NCI-H510A (cell line): ENCODE results near the gene ROBO2.

Experiments
- DNase-seq: peaks from one replicate; lab custom pipeline; 2025; lab: John Stamatoyannopoulos, UW

The ROBO2 gene

DNA sequence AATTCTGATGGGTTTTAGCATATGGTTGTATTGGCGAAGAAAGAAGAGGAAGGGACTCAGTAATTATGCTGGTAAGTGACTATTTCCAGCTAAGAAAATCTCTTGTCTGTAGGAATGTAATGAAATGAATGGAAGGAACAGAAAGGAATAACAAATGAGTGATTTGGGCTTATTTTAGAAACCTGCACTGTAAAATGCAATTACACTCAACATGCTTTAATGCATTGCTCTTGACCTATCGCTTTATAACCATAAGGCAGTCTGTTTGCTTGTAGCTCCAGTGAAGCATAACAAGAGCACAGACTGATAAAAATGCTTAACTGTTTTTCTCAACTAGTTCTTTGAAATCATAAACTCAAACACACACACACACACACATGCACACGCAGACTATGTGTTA, 549.0 kb downstream of the ROBO2 start:
- no peak for DNase-seq

DNA sequence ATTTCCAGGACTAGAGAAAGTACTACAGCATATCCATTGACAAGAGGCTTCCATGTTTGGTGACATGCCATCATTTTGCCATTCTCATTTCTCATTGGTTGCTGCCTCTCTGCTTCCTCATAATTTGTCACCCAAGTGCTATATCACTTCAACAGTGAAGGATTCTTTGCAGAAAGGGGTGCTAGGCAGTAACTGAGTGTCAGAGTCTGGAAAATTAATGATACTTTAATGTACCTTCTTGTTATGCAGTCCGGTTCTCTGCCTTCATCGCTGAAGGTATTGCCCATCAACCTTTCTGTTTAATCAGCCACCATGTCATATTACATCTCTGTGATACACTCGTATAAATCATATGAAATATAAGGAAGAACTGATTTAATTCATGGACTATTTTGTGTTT, 550.3 kb downstream of the ROBO2 start:
- DNase-seq: no peak

DNA sequence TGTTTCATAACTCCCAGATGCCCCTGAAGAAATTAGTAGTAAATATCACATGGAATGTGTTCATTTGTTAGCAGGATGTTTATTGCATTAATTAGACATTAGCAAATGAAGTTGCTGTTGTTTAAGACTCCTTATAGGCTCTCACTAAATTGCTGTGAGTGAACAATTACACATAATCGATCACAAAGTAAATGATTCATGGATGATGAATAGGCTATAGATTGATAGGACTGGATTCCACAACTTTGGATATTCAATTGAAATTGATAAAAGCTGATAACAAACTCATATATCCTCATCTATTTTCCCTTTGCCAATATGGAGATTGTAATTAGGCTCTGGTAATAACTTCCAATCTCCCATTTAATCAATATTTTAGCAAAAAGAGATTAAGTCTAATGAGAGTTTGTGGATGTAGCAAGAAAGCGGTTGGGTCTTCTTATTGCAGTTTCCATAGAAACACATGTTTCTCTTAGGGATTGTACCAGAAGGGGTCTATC, 555.5 kb downstream of the ROBO2 start:
- no peak for DNase-seq

- DNase-seq: no peak
Observed at GRCh38 chr3:77599948-77600347, 560.0 kb downstream of the ROBO2 start.

DNA sequence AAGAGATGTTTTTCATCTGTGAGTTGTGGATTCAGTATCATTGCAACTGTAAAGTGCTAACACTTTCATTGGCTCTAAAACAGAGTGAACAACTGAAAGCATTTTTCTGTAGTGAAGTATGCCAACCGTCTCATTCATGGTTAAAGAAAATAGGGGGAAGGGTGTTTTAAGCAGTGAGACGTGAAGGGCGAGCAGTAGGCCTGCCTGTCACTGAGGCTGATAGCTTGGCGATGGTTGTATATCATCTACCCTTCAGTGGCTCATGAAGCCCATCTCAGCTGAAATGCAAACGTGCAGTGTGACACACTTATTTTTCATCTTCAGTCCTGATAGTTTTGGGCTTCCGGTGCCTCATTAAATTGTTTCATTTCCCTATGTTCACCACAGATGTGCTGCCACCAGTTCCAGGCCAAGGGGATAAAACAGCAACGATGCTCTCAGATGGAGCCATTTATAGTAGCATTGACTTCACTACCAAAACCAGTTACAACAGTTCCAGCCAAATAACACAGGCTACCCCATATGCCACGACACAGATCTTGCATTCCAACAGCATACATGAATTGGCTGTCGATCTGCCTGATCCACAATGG, 562.0 kb downstream of the ROBO2 start:
- no peak for DNase-seq

DNA sequence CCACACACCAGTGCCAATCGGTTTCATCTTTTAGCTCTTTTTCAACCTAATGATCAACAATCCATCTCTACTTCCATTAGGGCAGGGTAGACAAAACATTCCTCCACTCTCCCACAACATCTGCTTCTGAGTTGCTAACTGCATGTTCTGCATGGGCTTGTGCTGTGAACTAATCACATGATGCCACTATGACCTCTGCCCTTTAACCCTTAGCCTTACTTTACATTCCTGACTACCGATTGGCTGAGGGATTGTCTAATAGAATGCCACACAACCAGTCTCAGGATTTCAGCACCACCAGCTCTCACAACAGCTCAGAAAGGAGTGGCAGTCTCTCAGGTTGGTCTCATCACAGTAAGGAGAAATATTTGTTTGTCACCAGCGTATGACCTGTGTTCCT, 562.8 kb downstream of the ROBO2 start:
- DNase-seq: no peak

GRCh38 chr3:77605308-77605707, 565.4 kb downstream of the ROBO2 start:
- no peak for DNase-seq

- DNase-seq: no peak
Observed at GRCh38 chr3:77605865-77606264, 566.0 kb downstream of the ROBO2 start.

DNA sequence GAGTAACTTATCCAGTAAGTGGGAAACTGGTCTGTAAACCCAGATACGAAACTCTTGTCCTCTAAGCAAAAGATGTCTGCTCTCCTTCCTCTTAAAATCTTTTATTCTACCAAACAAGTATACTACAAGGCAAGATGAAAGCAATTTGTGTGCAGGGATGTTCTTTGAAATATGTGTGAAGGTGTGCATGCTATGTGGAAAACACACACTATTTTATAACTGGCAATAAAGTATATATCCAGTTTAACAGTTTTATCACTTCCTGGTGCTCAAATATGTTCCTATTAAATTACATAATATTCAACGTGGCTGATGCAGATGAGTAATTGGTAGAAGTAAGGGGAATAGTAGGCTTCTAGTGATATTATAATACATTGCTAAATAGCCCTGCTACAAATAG, 566.5 kb downstream of the ROBO2 start:
- DNase-seq: no peak

DNA sequence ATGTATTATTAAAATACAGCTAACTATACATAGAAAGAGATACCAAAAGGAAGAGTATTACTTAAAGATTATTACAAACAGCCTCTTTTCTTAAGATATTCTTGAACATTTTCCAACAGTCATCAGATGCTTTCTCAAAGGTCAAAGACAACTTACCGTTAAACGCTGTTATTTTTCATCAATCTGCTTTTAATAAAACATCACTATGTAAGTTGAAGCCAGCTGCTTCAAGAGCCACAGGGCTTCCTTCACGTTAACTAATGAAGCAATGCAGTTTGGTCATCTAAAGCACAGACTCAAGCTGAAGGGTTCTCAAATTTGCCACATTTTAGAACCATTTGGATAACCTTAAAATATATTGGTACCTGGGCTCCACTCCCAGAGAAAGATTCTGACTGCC, 578.8 kb downstream of the ROBO2 start:
- DNase-seq: no peak

GRCh38 chr3:77620009-77620408, 580.1 kb downstream of the ROBO2 start:
- no peak for DNase-seq

DNA sequence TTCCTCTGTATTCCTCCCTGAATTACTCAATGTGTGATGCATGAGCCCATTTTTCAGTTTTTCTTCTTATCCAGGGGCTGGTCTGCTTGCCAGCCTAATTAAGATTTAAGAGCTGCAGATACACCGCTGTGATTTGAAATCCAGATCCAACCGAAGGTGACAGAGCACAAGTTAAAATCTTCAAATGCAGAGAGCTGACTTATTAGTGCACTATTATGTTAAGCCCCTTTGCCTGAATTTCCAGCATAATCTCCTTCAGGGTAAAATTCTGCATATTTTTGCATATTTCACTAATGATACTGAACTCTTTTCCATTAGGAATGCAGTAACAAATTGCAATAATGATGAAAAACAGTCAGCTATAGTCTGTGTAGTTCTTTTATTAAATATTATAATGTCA, 583.6 kb downstream of the ROBO2 start:
- no peak for DNase-seq

GRCh38 chr3:77626157-77626556, 586.3 kb downstream of the ROBO2 start:
- no peak for DNase-seq

GRCh38 chr3:77648214-77648613, 608.3 kb downstream of the ROBO2 start:
- no peak for DNase-seq

DNA sequence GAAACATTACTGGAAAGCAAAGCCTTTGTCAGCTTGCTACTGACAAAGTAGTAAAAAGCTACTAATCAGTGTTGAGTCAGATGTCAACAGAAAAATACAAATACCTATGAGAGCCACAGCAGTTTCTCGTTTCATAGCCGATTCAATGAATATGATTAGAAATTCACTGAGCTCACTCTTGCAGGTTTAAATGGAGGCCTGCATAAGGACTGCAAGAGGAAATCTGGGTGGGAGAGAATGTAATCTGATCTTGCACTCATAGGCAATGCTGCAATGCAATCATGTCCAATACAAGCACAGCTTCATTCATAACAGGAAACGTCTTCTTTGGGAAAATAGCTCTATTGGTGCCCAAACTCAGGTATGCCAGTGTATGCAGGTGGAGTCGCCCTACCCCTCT, 608.8 kb downstream of the ROBO2 start:
- peak; percentile 7 for DNase-seq

- no peak for DNase-seq
Observed at GRCh38 chr3:77652624-77653023, 612.7 kb downstream of the ROBO2 start.

GRCh38 chr3:77655396-77655795, 615.5 kb downstream of the ROBO2 start:
- no peak for DNase-seq

DNA sequence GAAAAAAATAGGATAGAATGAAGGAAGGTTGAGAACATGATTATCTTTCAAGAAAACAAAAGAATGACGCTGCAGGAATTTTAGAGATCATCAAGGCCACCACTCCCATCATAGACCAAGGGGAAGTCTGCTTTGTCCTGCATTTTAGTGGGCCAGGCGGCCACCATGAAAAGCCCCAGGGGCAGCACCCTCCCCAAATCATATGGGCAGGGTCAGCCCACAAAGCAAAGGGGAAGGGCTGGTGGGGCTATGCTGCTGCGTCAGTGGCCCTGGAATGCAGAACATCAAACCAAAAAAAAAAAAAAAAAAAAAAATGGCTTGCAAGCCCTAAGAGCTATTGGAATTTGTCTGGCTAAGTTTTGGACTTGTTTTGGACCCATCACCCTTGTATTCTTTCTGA, 620.8 kb downstream of the ROBO2 start:
- no peak for DNase-seq

GRCh38 chr3:77667901-77668300, 628.0 kb downstream of the ROBO2 start:
- DNase-seq: no peak

- DNase-seq: no peak
Observed at GRCh38 chr3:77668376-77668775, 628.5 kb downstream of the ROBO2 start.

GRCh38 chr3:77672016-77672415, 632.1 kb downstream of the ROBO2 start:
- no peak for DNase-seq

DNA sequence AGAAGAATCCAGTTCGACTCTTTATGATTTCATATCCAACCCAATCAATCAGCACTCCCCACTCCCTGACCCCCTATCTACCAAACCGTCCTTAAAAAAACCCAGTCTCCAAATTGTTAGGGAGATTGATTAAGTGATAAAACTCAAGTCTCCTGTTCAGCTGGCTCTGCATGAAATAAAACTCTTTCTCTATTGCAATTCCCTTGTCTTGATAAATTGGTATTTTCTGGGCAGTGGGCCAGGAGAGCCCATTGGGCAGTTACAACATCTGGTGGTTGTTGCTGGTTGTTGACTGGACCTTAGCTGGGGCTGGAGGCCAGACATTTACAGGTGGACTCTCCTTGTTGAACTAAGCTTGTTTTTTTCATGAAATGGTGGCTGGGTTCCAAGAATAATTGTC, 642.3 kb downstream of the ROBO2 start:
- DNase-seq: no peak

- no peak for DNase-seq
Observed at GRCh38 chr3:77684115-77684514, 644.2 kb downstream of the ROBO2 start.

GRCh38 chr3:77685713-77686112, 645.8 kb downstream of the ROBO2 start:
- DNase-seq: no peak

- no peak for DNase-seq
Observed at GRCh38 chr3:77686560-77686959, 646.7 kb downstream of the ROBO2 start.
